T-helper 1 cell treated with Interleukin-12 subunit alpha and Interleukin-12 subunit beta and Interleukin-4 antibody, amounts not matched to agents 30 μg/mL and 1 μg/mL, for 36 hours (primary cell): ENCODE measurements around the gene ZNF48.

ENCODE experiments used
- H3K27ac Mint-ChIP-seq: one replicate; pipeline ENCODE4 v1.8.0; 2021; ENCODE audit warnings: mild to moderate bottlenecking, mixed read lengths
- H3K27me3 Mint-ChIP-seq: one replicate; pipeline ENCODE4 v1.8.0; 2021; ENCODE audit warnings: low read depth, mixed read lengths
- H3K36me3 Mint-ChIP-seq: one replicate; pipeline ENCODE4 v1.8.0; 2021; ENCODE audit warnings: low read depth, mixed read lengths
- H3K4me1 Mint-ChIP-seq: one replicate; pipeline ENCODE4 v1.8.0; 2021; ENCODE audit warnings: low read depth, mixed read lengths
- H3K4me3 Mint-ChIP-seq: one replicate; pipeline ENCODE4 v1.8.0; 2021; ENCODE audit warnings: mild to moderate bottlenecking, moderate library complexity, mixed read lengths
- H3K9me3 Mint-ChIP-seq: one replicate; pipeline ENCODE4 v1.8.0; 2021; ENCODE audit warnings: mixed read lengths

ZNF48 gene

DNA sequence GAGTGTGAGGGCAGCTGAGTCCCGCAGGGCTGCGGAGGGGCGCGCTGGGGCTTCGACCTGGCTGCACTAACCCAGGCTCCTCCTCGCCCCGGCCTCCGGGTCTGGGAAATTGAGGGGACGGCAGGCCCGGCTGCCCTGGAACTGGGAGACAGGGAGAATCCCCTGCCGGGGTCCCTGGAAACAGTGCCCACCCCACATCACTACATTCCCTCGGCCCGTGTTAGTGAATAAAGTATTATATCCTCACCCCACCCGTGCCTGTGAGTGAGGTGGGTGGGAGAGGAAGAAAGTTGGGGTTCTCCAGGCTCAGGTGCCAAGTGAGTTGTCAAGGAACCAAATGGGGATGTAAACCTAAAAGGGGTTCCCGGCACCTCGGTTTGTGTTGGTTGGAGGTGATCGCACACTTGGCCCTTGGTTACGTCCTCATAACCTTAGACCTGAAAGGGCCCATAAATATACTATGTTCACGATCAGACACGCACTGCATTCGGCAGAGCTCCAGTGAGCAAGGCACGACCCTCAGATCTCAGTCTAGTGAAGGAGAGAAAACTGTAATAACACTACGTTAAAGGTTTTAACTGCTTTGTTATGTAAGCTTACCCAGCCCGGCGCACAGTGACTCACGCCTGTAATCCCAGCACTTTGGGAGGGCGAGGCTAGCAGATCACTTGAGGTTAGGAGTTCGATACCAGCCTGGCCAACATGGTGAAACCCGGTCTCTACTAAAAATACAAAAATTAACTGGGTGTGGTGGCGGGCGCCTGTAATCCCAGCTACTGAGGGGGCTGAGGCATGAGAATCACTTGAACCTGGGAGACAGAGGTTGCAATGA is 23.3 kb downstream of the ZNF48 start:
- Mint-ChIP-seq H3K36me3 (peaks cover 27% of the 10 kb centered on the region), H3K9me3 (no peaks in the 10 kb centered on the region), H3K4me1 (peaks cover 28% of the 10 kb centered on the region), H3K4me3 (peak overlapping the region; percentile 5), H3K27me3 (no peaks in the 10 kb centered on the region), H3K27ac (peak overlapping the region; percentile 59)

- Mint-ChIP-seq H3K27me3 (no peaks in the 10 kb centered on the region), H3K27ac (no peak overlapping the region), H3K4me3 (no peak overlapping the region), H3K36me3 (peaks cover 31% of the 10 kb centered on the region), H3K4me1 (peaks cover 25% of the 10 kb centered on the region), H3K9me3 (no peaks in the 10 kb centered on the region)
Measured at GRCh38 chr16:30421010-30421409, 25.8 kb downstream of the ZNF48 start.

GRCh38 chr16:30428055-30428454 is 32.8 kb downstream of the ZNF48 start:
- no peaks in the 10 kb centered on the region for H3K9me3 Mint-ChIP-seq
- peaks cover 18% of the 10 kb centered on the region for H3K36me3 Mint-ChIP-seq
- H3K4me3 Mint-ChIP-seq: no peak overlapping the region
- peaks cover 18% of the 10 kb centered on the region for H3K4me1 Mint-ChIP-seq
- no peak overlapping the region for H3K27ac Mint-ChIP-seq
- H3K27me3 Mint-ChIP-seq: no peaks in the 10 kb centered on the region

DNA sequence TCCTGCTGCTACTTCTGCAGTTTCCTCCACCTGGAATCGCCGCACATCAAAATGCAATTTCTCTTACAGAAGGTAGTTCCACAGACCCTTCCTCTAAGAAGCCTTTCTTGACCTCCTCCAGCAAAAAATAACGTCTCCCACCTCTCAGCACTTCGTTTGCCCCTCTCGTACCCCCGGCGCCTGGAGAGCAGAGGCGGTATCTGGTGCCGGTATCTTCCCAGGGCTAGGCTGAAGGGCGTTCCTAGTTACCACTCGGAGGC is 34.1 kb downstream of the ZNF48 start:
- H3K27ac Mint-ChIP-seq: no peak overlapping the region
- peaks cover 14% of the 10 kb centered on the region for H3K36me3 Mint-ChIP-seq

DNA sequence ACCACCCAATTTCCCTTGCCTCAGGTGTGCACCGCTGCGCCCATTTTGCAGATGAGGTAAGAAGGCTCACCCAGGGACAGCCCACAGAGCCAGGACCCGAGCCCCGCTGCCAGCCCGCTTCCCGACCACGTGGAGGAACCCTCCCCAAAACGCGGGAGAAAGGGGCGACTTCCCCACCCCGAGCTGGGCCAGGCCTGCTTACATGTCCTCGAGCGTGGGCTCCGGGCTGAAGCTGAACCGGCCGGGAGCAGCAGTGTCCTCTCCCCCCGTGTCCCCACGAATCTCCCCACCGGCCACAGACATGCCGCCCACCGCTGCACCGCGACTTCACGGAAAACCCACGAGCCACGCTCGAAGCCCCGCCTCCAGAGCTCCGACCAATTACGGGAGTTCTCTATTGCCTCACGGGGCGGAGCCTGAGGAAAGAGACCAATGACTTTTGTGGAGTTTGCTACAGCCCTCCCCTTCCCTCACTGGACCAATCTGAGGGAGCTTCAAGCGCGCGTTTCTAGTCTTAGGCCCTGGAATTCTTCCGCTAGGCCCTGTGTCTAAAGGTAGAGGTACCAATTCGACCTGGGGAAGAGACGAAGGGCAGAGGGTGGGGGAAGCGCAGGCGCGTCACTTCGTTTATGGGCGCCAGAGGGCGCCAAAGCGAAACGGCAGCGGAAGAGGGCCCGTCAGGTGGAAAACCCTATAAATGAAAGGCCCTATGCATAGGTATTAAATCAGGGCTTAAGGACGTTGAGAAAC is 34.6 kb downstream of the ZNF48 start, which contains the start of gene DCTPP1:
Gene DCTPP1, minus strand, starts transcription at position 353 of the 750 bp plus-strand sequence. Its CDS starts 50 bp downstream, at position 303.
- Mint-ChIP-seq H3K9me3 (no peaks in the 10 kb centered on the region), H3K36me3 (peaks cover 14% of the 10 kb centered on the region), H3K4me1 (peaks cover 29% of the 10 kb centered on the region), H3K27ac (no peak within 1 kb of the TSS), H3K27me3 (no peaks in the 10 kb centered on the region), H3K4me3 (no peak within 1 kb of the TSS)

More for the DNA sequence above, 34.1 kb downstream of the ZNF48 start:
- Mint-ChIP-seq H3K4me1 (peaks cover 26% of the 10 kb centered on the region), H3K9me3 (no peaks in the 10 kb centered on the region), H3K4me3 (no peak overlapping the region), H3K27me3 (no peaks in the 10 kb centered on the region)

GRCh38 chr16:30430428-30430970 is 35.3 kb downstream of the ZNF48 start:
- Mint-ChIP-seq H3K27ac (no peak overlapping the region), H3K4me1 (peaks cover 31% of the 10 kb centered on the region), H3K4me3 (no peak overlapping the region), H3K27me3 (no peaks in the 10 kb centered on the region), H3K36me3 (peaks cover 14% of the 10 kb centered on the region), H3K9me3 (no peaks in the 10 kb centered on the region)

GRCh38 chr16:30434852-30435251 is 39.6 kb downstream of the ZNF48 start:
- Mint-ChIP-seq H3K27me3 (no peaks in the 10 kb centered on the region), H3K36me3 (no peaks in the 10 kb centered on the region), H3K4me1 (peaks cover 17% of the 10 kb centered on the region), H3K4me3 (peak overlapping the region; percentile 11), H3K9me3 (no peaks in the 10 kb centered on the region), H3K27ac (peak overlapping the region; percentile 8)

DNA sequence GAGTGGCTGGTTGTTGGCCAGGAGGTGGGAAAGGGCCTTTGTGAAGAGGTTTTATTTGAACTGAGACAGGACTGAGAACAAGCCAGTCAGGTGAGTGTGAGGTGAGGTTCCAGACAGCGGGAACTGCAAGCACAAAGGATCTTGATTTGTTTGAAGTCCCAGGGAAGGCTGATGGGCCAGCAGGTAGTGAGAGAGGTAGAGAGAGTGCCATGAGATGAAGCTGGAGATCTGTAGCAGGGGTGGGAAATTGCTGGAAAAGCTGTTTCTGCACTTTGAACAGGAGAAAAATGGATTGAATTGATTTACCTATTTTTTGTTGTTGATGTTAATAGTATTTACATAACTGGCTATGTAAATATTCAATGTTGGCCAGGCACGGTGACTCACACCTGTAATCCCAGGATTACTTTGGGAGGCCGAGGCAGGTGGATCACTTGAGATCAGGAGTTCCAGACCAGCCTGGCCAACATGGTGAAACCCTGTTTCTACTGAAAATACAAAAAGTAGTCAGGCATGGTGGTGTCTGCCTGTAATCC is 42.4 kb downstream of the ZNF48 start:
- Mint-ChIP-seq H3K27ac (no peak overlapping the region), H3K4me3 (no peak overlapping the region), H3K9me3 (no peaks in the 10 kb centered on the region), H3K4me1 (peaks cover 17% of the 10 kb centered on the region), H3K36me3 (no peaks in the 10 kb centered on the region), H3K27me3 (no peaks in the 10 kb centered on the region)

DNA sequence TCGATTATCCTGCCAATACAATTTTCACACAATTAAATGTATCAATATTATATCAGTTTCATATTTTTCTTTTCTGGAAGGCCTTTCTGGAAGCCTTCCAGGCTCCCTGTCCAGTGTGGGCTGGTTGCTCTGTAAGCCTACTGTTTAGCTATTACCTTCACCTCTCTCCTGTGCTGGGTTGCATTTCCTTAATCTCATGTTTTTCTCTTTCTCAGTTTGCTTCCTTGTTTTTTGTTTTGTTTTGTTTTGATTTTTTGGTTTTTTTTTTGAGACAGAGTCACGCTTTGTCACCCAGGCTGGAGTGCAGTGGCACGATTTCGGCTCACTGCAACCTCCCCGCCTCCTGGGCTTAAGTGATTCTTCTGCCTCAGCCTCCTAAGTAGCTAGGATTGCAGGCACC is 43.6 kb downstream of the ZNF48 start:
- peaks cover 22% of the 10 kb centered on the region for H3K4me1 Mint-ChIP-seq

DNA sequence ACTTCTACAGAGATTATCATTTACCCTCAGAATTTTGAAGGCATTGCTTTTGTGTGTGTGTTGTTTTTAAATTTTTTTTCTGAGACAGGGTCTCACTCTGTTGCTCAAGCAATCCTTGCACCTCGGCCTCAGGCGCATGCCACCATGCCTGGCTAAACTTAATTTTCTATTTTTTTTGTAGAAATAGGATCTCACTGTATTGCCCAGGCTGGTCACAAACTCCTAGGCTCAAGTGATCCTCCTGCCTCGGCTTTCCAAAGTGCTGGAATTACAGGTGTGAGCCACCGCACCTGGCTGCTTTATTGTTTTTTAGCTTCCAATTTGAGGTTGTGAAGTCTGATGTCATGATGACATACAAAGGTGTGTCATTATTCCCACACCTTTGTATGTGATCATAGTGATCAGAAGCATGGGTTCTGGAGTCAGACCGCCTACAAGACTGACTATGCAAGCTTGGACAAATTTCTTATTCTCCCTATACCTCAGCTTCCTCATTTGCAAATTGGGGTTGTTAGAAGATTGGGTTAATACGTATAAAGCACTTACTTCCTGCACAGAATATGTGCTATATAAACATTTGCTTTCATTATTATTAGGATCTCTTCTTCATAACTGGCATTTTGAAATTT is 44.6 kb downstream of the ZNF48 start:
- Mint-ChIP-seq H3K36me3 (peaks cover 19% of the 10 kb centered on the region), H3K4me1 (peaks cover 25% of the 10 kb centered on the region), H3K27ac (no peak overlapping the region), H3K9me3 (no peaks in the 10 kb centered on the region), H3K27me3 (no peaks in the 10 kb centered on the region), H3K4me3 (no peak overlapping the region)

More for the DNA sequence above, 43.6 kb downstream of the ZNF48 start:
- Mint-ChIP-seq H3K27ac (no peak overlapping the region), H3K36me3 (peaks cover 9% of the 10 kb centered on the region), H3K9me3 (no peaks in the 10 kb centered on the region), H3K27me3 (no peaks in the 10 kb centered on the region), H3K4me3 (no peak overlapping the region)

DNA sequence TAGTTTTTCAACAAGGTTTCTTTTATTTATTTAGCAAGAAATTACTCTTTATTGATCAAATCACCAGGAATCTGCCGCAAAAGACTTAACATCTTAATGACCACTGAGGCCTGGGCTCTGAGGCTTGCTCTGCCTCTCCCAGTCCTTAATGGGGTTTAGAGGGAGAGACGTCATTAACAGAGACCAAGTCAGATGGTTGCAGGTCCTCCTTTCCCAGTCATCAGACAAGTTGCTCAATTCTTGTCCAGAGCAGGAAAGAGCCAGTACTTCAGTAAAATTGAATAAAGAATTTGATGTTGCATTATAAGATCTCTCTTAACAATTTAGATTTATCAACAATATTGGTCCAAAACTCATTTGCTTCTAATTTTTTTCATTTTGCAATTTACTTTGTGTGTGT is 48.4 kb downstream of the ZNF48 start:
- Mint-ChIP-seq H3K27me3 (no peaks in the 10 kb centered on the region), H3K36me3 (peaks cover 26% of the 10 kb centered on the region), H3K4me1 (peaks cover 38% of the 10 kb centered on the region), H3K27ac (no peak overlapping the region), H3K4me3 (peak overlapping the region; percentile 94), H3K9me3 (no peaks in the 10 kb centered on the region)

GRCh38 chr16:30444231-30445148 is 49.3 kb downstream of the ZNF48 start:
- H3K36me3 Mint-ChIP-seq: peaks cover 26% of the 10 kb centered on the region
- peak overlapping the region; percentile 55 for H3K27ac Mint-ChIP-seq

DNA sequence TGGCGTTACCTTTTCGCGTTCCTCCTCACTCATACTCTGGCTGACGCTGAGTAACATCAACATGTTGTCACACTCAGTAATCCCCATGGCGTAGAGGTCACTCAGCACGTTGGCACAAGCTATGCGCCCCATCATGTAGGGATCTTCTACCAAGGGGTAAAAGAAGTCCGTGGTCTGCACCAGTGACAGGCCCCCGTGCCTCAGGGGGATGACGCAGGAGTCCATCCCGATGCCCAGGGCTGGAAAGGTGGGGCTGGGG is 49.9 kb downstream of the ZNF48 start:
- Mint-ChIP-seq H3K36me3 (peaks cover 26% of the 10 kb centered on the region), H3K4me1 (peaks cover 44% of the 10 kb centered on the region), H3K9me3 (no peaks in the 10 kb centered on the region), H3K4me3 (peak overlapping the region; percentile 94), H3K27ac (peak overlapping the region; percentile 55), H3K27me3 (no peaks in the 10 kb centered on the region)

More at GRCh38 chr16:30444231-30445148, 49.3 kb downstream of the ZNF48 start:
- Mint-ChIP-seq H3K4me1 (peaks cover 40% of the 10 kb centered on the region), H3K9me3 (no peaks in the 10 kb centered on the region), H3K4me3 (peak overlapping the region; percentile 94), H3K27me3 (no peaks in the 10 kb centered on the region)
